Measurements from ENCODE around the gene PDLIM3. TPM values are rescaled to one million over a fixed set of nuclear protein-coding genes. Genes with fewer than 3 reads are reported as not detected.

PDLIM3 gene
- total RNA-seq, 1 donor from 2014 or later: 24.4 TPM

DNA sequence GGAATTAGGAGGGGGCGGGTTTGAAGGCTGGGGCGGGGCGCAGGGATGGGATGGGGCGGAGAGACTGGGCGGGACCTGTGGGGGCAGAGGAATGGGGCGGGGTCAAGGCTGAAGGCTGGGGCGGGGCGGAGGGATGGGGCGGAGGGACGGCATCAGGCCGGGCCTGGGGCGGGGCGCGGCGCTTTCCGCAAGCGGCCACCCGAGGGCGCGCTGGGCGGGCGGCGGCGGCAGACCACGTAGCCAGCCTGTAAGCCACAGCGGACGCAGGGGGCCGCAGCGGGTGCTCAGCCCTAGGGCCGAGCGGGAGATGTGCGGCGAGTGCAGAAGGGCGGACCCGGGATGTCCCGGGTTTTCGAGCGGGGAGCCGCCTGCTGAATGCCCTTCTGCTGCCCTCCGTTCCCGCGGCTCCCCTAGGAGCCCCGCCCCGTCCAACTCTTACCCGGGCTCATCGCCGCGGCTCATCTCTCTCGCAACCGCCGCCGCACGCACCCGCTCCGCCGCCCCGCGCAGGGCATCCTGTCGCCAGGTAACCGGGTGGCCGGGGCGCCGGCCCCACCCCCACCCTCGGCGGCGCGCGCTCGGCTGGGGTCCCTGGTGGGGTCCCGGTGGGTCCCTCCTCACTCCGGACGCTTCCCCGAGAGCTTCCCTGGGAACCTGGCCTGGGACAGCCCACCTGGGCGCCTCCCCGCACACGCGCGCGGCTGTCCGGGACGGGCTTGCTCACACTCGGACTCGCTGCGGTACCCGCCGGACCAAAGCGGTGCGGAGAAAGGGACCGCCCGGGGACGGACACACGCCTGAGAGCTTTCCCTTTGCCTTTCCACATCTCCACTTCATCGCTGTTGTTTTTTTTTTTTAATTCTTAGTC, 63.8 kb downstream of the PDLIM3 start, which contains the start of gene CCDC110:
CCDC110 (minus strand) TSS at position 499 of the 868 bp plus-strand sequence; CDS start at position 449, 50 bp downstream.
- Histone ChIP-seq H3K27me3 (no peaks in the 10 kb centered on the region), H3K4me3 (peak within 1 kb of the TSS; percentile 67), H3K36me3 (no peaks in the 10 kb centered on the region), H3K27ac (peak within 1 kb of the TSS; percentile 61), H3K4me1 (peaks cover 9% of the 10 kb centered on the region), H3K9me3 (no peaks in the 10 kb centered on the region)
- intact Hi-C loops (cut with DNase I): loop anchor here (10.0 kb wide), 1 partner anchor 123 kb away; no protein-coding TSS in a partner anchor
- peak; percentile 64 for TF ChIP-seq CTCF (IDR thresholded peaks at IDR 0.05)
- DNase-seq: peak; percentile 96
- peak; percentile 99 for ATAC-seq

GRCh38 chr4:185470501-185471195, 64.7 kb downstream of the PDLIM3 start:
- intact Hi-C loops (cut with DNase I): loop anchor here (10.0 kb wide), 1 partner anchor 124 kb away; no protein-coding TSS in a partner anchor
- H3K27ac ChIP-seq: peak overlapping the region; percentile 19
- no peaks in the 10 kb centered on the region for H3K36me3 ChIP-seq
- H3K4me3 ChIP-seq: peak overlapping the region; percentile 62
- DNase-seq: peak; percentile 81
- TF ChIP-seq CTCF (IDR thresholded peaks at IDR 0.05): no peak
- H3K9me3 ChIP-seq: no peaks in the 10 kb centered on the region
- H3K4me1 ChIP-seq: peaks cover 9% of the 10 kb centered on the region
- ATAC-seq: peak; percentile 14
- H3K27me3 ChIP-seq: no peaks in the 10 kb centered on the region

- ATAC-seq (no peak), DNase-seq (no peak)
- no peak for TF ChIP-seq CTCF (IDR thresholded peaks at IDR 0.05)
- intact Hi-C loops (cut with DNase I): loop anchor here (10.0 kb wide), 1 partner anchor 125 kb away; no protein-coding TSS in a partner anchor
- Histone ChIP-seq H3K9me3 (no peaks in the 10 kb centered on the region), H3K27ac (no peak overlapping the region), H3K36me3 (no peaks in the 10 kb centered on the region), H3K4me3 (no peak overlapping the region), H3K27me3 (no peaks in the 10 kb centered on the region), H3K4me1 (peaks cover 9% of the 10 kb centered on the region)
These were observed 65.6 kb downstream of the PDLIM3 start for GRCh38 chr4:185469580-185470154.

- no peak for ATAC-seq
- intact Hi-C loops (cut with DNase I): no loop called here
- no peak overlapping the region for H3K27ac ChIP-seq
- H3K4me1 ChIP-seq: peaks cover 9% of the 10 kb centered on the region
- no peaks in the 10 kb centered on the region for H3K27me3 ChIP-seq
- no peak for TF ChIP-seq CTCF (IDR thresholded peaks at IDR 0.05)
- no peaks in the 10 kb centered on the region for H3K36me3 ChIP-seq
- H3K9me3 ChIP-seq: no peaks in the 10 kb centered on the region
- no peak for DNase-seq
- no peak overlapping the region for H3K4me3 ChIP-seq
These were observed 66.3 kb downstream of the PDLIM3 start for GRCh38 chr4:185468999-185469398.

- intact Hi-C loops (cut with DNase I): no loop called here
- Histone ChIP-seq H3K27ac (no peak overlapping the region), H3K4me3 (no peak overlapping the region), H3K4me1 (peaks cover 9% of the 10 kb centered on the region), H3K27me3 (no peaks in the 10 kb centered on the region), H3K36me3 (no peaks in the 10 kb centered on the region), H3K9me3 (no peaks in the 10 kb centered on the region)
- DNase-seq: no peak
- ATAC-seq: no peak
- TF ChIP-seq CTCF (IDR thresholded peaks at IDR 0.05): no peak
These were observed 67.3 kb downstream of the PDLIM3 start for GRCh38 chr4:185467991-185468390.
